GM12873 (cell line): Measurements from ENCODE around the gene CFAP57.

Source experiments
- CTCF ChIP-seq: IDR thresholded peaks from 2 replicates; pipeline ENCODE4 v1.5.1; 2012; ENCODE audit warnings: low read depth, mild to moderate bottlenecking, moderate library complexity, low read length, control low read depth; ENCODE audit not compliant: insufficient read depth; ENCODE audit errors: missing control alignments

CFAP57 gene

GRCh38 chr1:43280692-43281091, 108.6 kb downstream of the CFAP57 start:
- no peak for TF ChIP-seq CTCF

GRCh38 chr1:43282220-43283195, 110.4 kb downstream of the CFAP57 start:
- TF ChIP-seq CTCF: no peak

- no peak for TF ChIP-seq CTCF
Observed at GRCh38 chr1:43284065-43284464, 111.9 kb downstream of the CFAP57 start.

GRCh38 chr1:43284546-43285110, 112.5 kb downstream of the CFAP57 start:
- TF ChIP-seq CTCF: no peak

GRCh38 chr1:43285269-43285990, 113.3 kb downstream of the CFAP57 start, which contains the start of gene C1orf210:
TSS of gene C1orf210 (minus strand) at chr1:43285581. CDS start at chr1:43283270, 2,311 bp downstream.
- TF ChIP-seq CTCF: no peak

- TF ChIP-seq CTCF: no peak
Observed at GRCh38 chr1:43286115-43286514, 114.0 kb downstream of the CFAP57 start.

GRCh38 chr1:43286533-43286932, 114.4 kb downstream of the CFAP57 start:
- TF ChIP-seq CTCF: no peak
